GM23338 (cell line): Measurements from ENCODE around the gene ELAVL4. TPM values are rescaled to one million over a fixed set of nuclear protein-coding genes. Genes with fewer than 3 reads are reported as not detected.

Experiments
- ATAC-seq: fragments of 200-7000 bp; cut with Tn5 transposase; 3 replicates; pipeline ENCODE4 v1.9.1; 2020
- DNase-seq: peaks from one replicate; pipeline ENCODE4 v3.0.0-alpha.2; 2015; ENCODE audit warnings: low spot score
- H2AFZ ChIP-seq: fragments of 200-600 bp; sonication (generic); 2 replicates; pipeline ENCODE4 v1.8.0; 2016; ENCODE audit warnings: antibody characterized with exemption, mild to moderate bottlenecking, moderate library complexity
- H3F3A ChIP-seq: fragments of 200-600 bp; sonication (generic); replicated peaks from 2 replicates; pipeline ENCODE4 v1.8.0; 2017; ENCODE audit warnings: antibody characterized with exemption, mixed run types, low read depth
- H3K27ac ChIP-seq: fragments of 200-600 bp; sonication (generic); 2 replicates; pipeline ENCODE4 v1.6.1; 2016; ENCODE audit warnings: low read depth
- H3K27me3 ChIP-seq: fragments of 200-600 bp; sonication (generic); 2 replicates; pipeline ENCODE4 v1.8.0; 2016; ENCODE audit warnings: mild to moderate bottlenecking, mixed run types, moderate library complexity; ENCODE audit not compliant: insufficient read depth
- H3K36me3 ChIP-seq: fragments of 200-600 bp; sonication (generic); 2 replicates; pipeline ENCODE4 v1.8.0; 2016; ENCODE audit warnings: mild to moderate bottlenecking; ENCODE audit not compliant: insufficient read depth
- H3K4me1 ChIP-seq: fragments of 200-600 bp; sonication (generic); 2 replicates; pipeline ENCODE4 v1.8.0; 2016; ENCODE audit warnings: mild to moderate bottlenecking, moderate library complexity; ENCODE audit not compliant: insufficient read depth
- H3K4me2 ChIP-seq: fragments of 200-600 bp; sonication (generic); 2 replicates; pipeline ENCODE4 v1.7.1; 2017; ENCODE audit warnings: mixed run types
- H3K4me3 ChIP-seq: fragments of 200-600 bp; sonication (generic); 2 replicates; pipeline ENCODE4 v1.6.1; 2016; ENCODE audit warnings: mixed run types
- H3K79me2 ChIP-seq: fragments of 200-600 bp; sonication (generic); replicated peaks from 2 replicates; pipeline ENCODE4 v1.8.0; 2017; ENCODE audit warnings: mild to moderate bottlenecking; ENCODE audit not compliant: insufficient read depth
- H3K9me2 ChIP-seq: fragments of 200-600 bp; sonication (generic); 2 replicates; pipeline ENCODE4 v1.8.0; 2017; ENCODE audit not compliant: insufficient read depth
- H4K20me1 ChIP-seq: fragments of 200-600 bp; sonication (generic); replicated peaks from 2 replicates; pipeline ENCODE4 v1.8.0; 2017; ENCODE audit warnings: mild to moderate bottlenecking; ENCODE audit not compliant: insufficient read depth
- H3K27ac Mint-ChIP-seq: 2 replicates; pipeline ENCODE4 v1.8.0; 2020; ENCODE audit warnings: inconsistent platforms, mild to moderate bottlenecking, moderate library complexity, mixed read lengths
- H3K27me3 Mint-ChIP-seq: 3 replicates; pipeline ENCODE4 v1.8.0; 2022; ENCODE audit warnings: low read depth, mild to moderate bottlenecking, moderate library complexity, mixed read lengths, inconsistent platforms; ENCODE audit not compliant: insufficient read depth, poor library complexity
- H3K36me3 Mint-ChIP-seq: 3 replicates; pipeline ENCODE4 v1.8.0; 2021; ENCODE audit warnings: low read depth, mild to moderate bottlenecking, inconsistent platforms, moderate library complexity, mixed read lengths
- H3K4me1 Mint-ChIP-seq: 3 replicates; pipeline ENCODE4 v1.8.0; 2020; ENCODE audit warnings: mild to moderate bottlenecking, inconsistent platforms, mixed read lengths
- H3K4me3 Mint-ChIP-seq: 3 replicates; pipeline ENCODE4 v1.8.0; 2021; ENCODE audit warnings: moderate library complexity, mild to moderate bottlenecking, inconsistent platforms, mixed read lengths
- H3K9me3 Mint-ChIP-seq: 3 replicates; pipeline ENCODE4 v1.8.0; 2020; ENCODE audit warnings: moderate library complexity, mild to moderate bottlenecking, inconsistent platforms, mixed read lengths
- EZH2 ChIP-seq: fragments of 200-600 bp; sonication (generic); IDR thresholded peaks from one replicate; pipeline ENCODE4 v1.8.0; 2017; ENCODE audit warnings: antibody characterized with exemption, mild to moderate bottlenecking, low read depth; ENCODE audit not compliant: unreplicated experiment
- JUNB ChIP-seq: IDR thresholded peaks from one replicate; pipeline ENCODE4 v1.6.1; 2016; ENCODE audit warnings: antibody characterized with exemption; ENCODE audit not compliant: unreplicated experiment
- ZNF114 ChIP-seq: fragments of 250-450 bp; sonication (Bioruptor Pico); IDR thresholded peaks from 2 replicates; pipeline ENCODE4 v1.5.0; 2020; ENCODE audit warnings: mild to moderate bottlenecking, moderate library complexity
- polyA plus RNA-seq: library from polyadenylated mRNA; unstranded; fragments of >200 nt; fragmentation: Nextera tagmentation; extraction: Ambion mirVana; gene quantifications from 2 replicates; pipeline ENCODE4 v1.2.1, GENCODE V29; 2016
- total RNA-seq: library from RNA; depleted of rRNA; stranded (reverse); fragments of >200 nt; shearing (Covaris generic); gene quantifications from 2 replicates; pipeline ENCODE4 v1.2.3, GENCODE V29; 2014
- TF ChIP-seq, protein P1 (sequence below): IDR thresholded peaks from 2 replicates; pipeline ENCODE4 v1.6.1; 2016; ENCODE audit warnings: antibody characterized with exemption
- TF ChIP-seq, protein P2 (sequence below): fragments of 250-450 bp; sonication (Bioruptor Pico); IDR thresholded peaks from 2 replicates; pipeline ENCODE4 v1.5.0; 2020; ENCODE audit warnings: mild to moderate bottlenecking, moderate library complexity

Gene ELAVL4
- total and polyA plus RNA-seq, 2 experiments from 2014 or later = 1.4 to 1.9 TPM

DNA sequence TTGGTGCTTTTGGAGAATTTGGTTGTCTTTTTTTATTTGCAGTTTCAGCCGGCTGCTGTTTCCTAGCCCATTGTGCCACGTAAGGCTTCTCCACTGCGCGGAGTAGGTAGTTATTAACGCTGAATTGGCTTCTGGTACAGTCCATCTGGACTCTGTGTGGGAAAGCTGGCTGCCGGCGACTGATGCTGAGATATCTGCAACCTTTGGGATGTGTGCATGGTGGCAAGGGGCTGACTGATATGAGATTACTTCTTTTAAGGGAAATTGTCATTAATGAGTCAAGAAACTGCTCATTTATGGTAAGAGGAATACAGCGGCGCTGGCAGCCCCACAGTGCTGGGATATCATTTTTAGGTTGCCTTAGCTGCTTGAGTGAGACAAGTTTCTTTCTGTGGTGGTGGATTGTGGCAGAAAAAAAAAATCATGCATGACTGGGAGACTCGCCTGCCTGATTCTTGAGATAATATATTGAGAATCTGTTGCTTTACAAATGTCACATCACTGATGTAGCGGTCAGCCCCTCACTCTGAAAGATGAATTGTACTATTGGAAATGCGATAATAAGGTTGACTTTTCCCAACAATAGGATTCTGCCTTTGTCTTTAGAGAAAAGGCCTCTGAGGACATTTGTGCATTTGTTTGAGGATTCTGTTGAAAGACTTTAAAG, 2.5 kb upstream of the ELAVL4 start:
- Mint-ChIP-seq H3K9me3 (no peaks in the 10 kb centered on the region; the same call in 2 of the 3 replicates), H3K36me3 (no peaks in the 10 kb centered on the region), H3K4me3 (no peak overlapping the region), H3K27ac (peak overlapping the region; percentile 15; the same call in 1 of the 2 replicates), H3K27me3 (no peaks in the 10 kb centered on the region), H3K4me1 (peaks cover 42% of the 10 kb centered on the region)
- Histone ChIP-seq H3K9me2 (no peaks in the 10 kb centered on the region), H3K27ac (no peak overlapping the region), H3K36me3 (no peaks in the 10 kb centered on the region), H3K4me3 (no peak overlapping the region), H4K20me1 (no peaks in the 10 kb centered on the region), H3K4me2 (no peak overlapping the region), H3K4me1 (peaks cover 28% of the 10 kb centered on the region), H3K79me2 (no peaks in the 10 kb centered on the region), H3K27me3 (no peaks in the 10 kb centered on the region), H3F3A (no peaks in the 10 kb centered on the region), H2AFZ (peak overlapping the region; percentile 0; the same call in 1 of the 2 replicates)
- no peak for DNase-seq
- TF ChIP-seq, protein P1, sequence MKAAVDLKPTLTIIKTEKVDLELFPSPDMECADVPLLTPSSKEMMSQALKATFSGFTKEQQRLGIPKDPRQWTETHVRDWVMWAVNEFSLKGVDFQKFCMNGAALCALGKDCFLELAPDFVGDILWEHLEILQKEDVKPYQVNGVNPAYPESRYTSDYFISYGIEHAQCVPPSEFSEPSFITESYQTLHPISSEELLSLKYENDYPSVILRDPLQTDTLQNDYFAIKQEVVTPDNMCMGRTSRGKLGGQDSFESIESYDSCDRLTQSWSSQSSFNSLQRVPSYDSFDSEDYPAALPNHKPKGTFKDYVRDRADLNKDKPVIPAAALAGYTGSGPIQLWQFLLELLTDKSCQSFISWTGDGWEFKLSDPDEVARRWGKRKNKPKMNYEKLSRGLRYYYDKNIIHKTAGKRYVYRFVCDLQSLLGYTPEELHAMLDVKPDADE = no peak
- TF ChIP-seq EZH2 = no peak
- TF ChIP-seq, protein P2, sequence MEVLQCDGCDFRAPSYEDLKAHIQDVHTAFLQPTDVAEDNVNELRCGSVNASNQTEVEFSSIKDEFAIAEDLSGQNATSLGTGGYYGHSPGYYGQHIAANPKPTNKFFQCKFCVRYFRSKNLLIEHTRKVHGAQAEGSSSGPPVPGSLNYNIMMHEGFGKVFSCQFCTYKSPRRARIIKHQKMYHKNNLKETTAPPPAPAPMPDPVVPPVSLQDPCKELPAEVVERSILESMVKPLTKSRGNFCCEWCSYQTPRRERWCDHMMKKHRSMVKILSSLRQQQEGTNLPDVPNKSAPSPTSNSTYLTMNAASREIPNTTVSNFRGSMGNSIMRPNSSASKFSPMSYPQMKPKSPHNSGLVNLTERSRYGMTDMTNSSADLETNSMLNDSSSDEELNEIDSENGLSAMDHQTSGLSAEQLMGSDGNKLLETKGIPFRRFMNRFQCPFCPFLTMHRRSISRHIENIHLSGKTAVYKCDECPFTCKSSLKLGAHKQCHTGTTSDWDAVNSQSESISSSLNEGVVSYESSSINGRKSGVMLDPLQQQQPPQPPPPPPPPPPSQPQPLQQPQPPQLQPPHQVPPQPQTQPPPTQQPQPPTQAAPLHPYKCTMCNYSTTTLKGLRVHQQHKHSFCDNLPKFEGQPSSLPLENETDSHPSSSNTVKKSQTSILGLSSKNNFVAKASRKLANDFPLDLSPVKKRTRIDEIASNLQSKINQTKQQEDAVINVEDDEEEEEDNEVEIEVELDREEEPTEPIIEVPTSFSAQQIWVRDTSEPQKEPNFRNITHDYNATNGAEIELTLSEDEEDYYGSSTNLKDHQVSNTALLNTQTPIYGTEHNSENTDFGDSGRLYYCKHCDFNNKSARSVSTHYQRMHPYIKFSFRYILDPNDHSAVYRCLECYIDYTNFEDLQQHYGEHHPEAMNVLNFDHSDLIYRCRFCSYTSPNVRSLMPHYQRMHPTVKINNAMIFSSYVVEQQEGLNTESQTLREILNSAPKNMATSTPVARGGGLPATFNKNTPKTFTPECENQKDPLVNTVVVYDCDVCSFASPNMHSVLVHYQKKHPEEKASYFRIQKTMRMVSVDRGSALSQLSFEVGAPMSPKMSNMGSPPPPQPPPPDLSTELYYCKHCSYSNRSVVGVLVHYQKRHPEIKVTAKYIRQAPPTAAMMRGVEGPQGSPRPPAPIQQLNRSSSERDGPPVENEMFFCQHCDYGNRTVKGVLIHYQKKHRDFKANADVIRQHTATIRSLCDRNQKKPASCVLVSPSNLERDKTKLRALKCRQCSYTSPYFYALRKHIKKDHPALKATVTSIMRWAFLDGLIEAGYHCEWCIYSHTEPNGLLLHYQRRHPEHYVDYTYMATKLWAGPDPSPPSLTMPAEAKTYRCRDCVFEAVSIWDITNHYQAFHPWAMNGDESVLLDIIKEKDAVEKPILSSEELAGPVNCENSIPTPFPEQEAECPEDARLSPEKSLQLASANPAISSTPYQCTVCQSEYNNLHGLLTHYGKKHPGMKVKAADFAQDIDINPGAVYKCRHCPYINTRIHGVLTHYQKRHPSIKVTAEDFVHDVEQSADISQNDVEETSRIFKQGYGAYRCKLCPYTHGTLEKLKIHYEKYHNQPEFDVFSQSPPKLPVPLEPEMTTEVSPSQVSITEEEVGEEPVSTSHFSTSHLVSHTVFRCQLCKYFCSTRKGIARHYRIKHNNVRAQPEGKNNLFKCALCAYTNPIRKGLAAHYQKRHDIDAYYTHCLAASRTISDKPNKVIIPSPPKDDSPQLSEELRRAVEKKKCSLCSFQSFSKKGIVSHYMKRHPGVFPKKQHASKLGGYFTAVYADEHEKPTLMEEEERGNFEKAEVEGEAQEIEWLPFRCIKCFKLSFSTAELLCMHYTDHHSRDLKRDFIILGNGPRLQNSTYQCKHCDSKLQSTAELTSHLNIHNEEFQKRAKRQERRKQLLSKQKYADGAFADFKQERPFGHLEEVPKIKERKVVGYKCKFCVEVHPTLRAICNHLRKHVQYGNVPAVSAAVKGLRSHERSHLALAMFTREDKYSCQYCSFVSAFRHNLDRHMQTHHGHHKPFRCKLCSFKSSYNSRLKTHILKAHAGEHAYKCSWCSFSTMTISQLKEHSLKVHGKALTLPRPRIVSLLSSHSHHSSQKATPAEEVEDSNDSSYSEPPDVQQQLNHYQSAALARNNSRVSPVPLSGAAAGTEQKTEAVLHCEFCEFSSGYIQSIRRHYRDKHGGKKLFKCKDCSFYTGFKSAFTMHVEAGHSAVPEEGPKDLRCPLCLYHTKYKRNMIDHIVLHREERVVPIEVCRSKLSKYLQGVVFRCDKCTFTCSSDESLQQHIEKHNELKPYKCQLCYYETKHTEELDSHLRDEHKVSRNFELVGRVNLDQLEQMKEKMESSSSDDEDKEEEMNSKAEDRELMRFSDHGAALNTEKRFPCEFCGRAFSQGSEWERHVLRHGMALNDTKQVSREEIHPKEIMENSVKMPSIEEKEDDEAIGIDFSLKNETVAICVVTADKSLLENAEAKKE (CRISPR knock-in tag) = no peak
- no peak for TF ChIP-seq JUNB
- no peak for TF ChIP-seq ZNF114 (CRISPR knock-in tag)
- no peak for ATAC-seq
